K562 treated with DMSO at 1 percent for 24 hours (cell line): ENCODE measurements around the gene KLF3. TPM values are rescaled to one million over a fixed set of nuclear protein-coding genes. Genes with fewer than 3 reads are reported as not detected.

Experiments
- total RNA-seq: library from RNA; unstranded; fragments of 300-600 nt; gene quantifications from 2 replicates; pipeline ENCODE4 v1.2.3, GENCODE V29; 2022; ENCODE audit warnings: low read depth; ENCODE audit not compliant: insufficient read depth

The KLF3 gene
- 16.9 and 18.2 TPM in 2 replicates for total RNA-seq

GRCh38 chr4:38663801-38664705, at the start of gene KLF3:
TSS of gene KLF3 (plus strand) at chr4:38664199. CDS start at chr4:38680626, 16,427 bp downstream.

Other genes starting within 250 kb of the KLF3 start
- 0.06 TPM in 1 of 2 replicates, not detected in the other for gene TLR10, start 118.8 kb downstream of the KLF3 start, total RNA-seq
- gene TLR1, start 140.6 kb downstream of the KLF3 start, total RNA-seq, result 0.24 and 0.36 TPM in 2 replicates
- 0.56 and 0.66 TPM in 2 replicates for gene TLR6, start 192.6 kb downstream of the KLF3 start, total RNA-seq
- gene FAM114A1, start 203.6 kb downstream of the KLF3 start, total RNA-seq, result 8.9 and 13.7 TPM in 2 replicates